ENCODE results near the gene CAVIN1. TPM values are rescaled to one million over a fixed set of nuclear protein-coding genes. Genes with fewer than 3 reads are reported as not detected.

Gene CAVIN1
- total and polyA plus RNA-seq, 2 experiments from 2014 or later: 18.1 to 35.7 TPM

- Histone ChIP-seq H3K4me3 (peak overlapping the region; percentile 97), H3K27me3 (ENCODE audit: insufficient read depth) (peaks cover 34% of the 10 kb centered on the region), H3K27ac (ENCODE audit: low read depth) (no peak overlapping the region), H3K9me2 (ENCODE audit: insufficient read depth) (no peaks in the 10 kb centered on the region), H3K4me1 (ENCODE audit: insufficient read depth) (peaks cover 34% of the 10 kb centered on the region), H3K36me3 (ENCODE audit: insufficient read depth) (no peaks in the 10 kb centered on the region), H3F3A (replicated peaks; ENCODE audit: low read depth) (peaks cover 12% of the 10 kb centered on the region; the same call in 1 of the 2 replicates), H2AFZ (peak overlapping the region; percentile 90), H4K20me1 (replicated peaks; ENCODE audit: insufficient read depth) (peaks cover 7% of the 10 kb centered on the region), H3K79me2 (replicated peaks; ENCODE audit: insufficient read depth) (peaks cover 18% of the 10 kb centered on the region), H3K4me2 (peak overlapping the region; percentile 100)
- peak overlapping the region; percentile 91 for H3K4me3 Mint-ChIP-seq
- H3K9me3 Mint-ChIP-seq: no peaks in the 10 kb centered on the region; the same call in 2 of the 3 replicates
- H3K27ac Mint-ChIP-seq: no peak overlapping the region; the same call in 1 of the 2 replicates
- peaks cover 3% of the 10 kb centered on the region; the same call in 1 of the 3 replicates for H3K36me3 Mint-ChIP-seq (ENCODE audit: low read depth)
- DNase-seq (ENCODE audit: low spot score): peak; percentile 70
- ATAC-seq: peak; percentile 37
- peaks cover 36% of the 10 kb centered on the region for H3K27me3 Mint-ChIP-seq (ENCODE audit: insufficient read depth, low read depth, poor library complexity)
- peaks cover 34% of the 10 kb centered on the region for H3K4me1 Mint-ChIP-seq
- TF ChIP-seq ETS1 (IDR thresholded peaks at IDR 0.05) (no peak), STAT1 (IDR thresholded peaks at IDR 0.05; ENCODE audit: unreplicated experiment) (no peak), ZNF114 (CRISPR knock-in tag; IDR thresholded peaks at IDR 0.05) (no peak), ZNF331 (CRISPR knock-in tag; IDR thresholded peaks at IDR 0.05; ENCODE audit: low read depth) (no peak), CTCF (conservative IDR thresholded peaks at IDR 0.05; ENCODE audit: low read depth in 2 of 2) (no peak), JUNB (IDR thresholded peaks at IDR 0.05; ENCODE audit: unreplicated experiment) (no peak), CREB1 (CRISPR knock-in tag; IDR thresholded peaks at IDR 0.05; ENCODE audit: low read depth) (no peak), POLR2AphosphoS5 (IDR thresholded peaks at IDR 0.05; ENCODE audit: low read depth) (no peak), REST (IDR thresholded peaks at IDR 0.05; ENCODE audit: unreplicated experiment) (no peak), EZH2phosphoT487 (IDR thresholded peaks at IDR 0.05; ENCODE audit: unreplicated experiment) (no peak)
These were observed 571 bp downstream of the CAVIN1 start for GRCh38 chr17:42422412-42422957.

Data from GM23338 (cell line).